ENCODE results near the gene NOS1. TPM values are rescaled to one million over a fixed set of nuclear protein-coding genes. Genes with fewer than 3 reads are reported as not detected.
"Not testable (repeated sequence)": the region's sequence is repeated elsewhere in the genome, so short reads cannot be mapped to it uniquely, and the experiment has no call there.

NOS1 gene
- total and polyA plus RNA-seq, 2 of the 8 experiments (the other 6 are each of a cell fraction or from before 2014, with no cell fraction given) = 1.5 to 2.0 TPM

GRCh38 chr12:117398482-117398881, 37.1 kb upstream of the NOS1 start:
- FAIRE-seq; H2BK12ac ChIP-seq (ENCODE audit: low read depth, low read length); POLR2A ChIA-PET (ENCODE audit: partially characterized antibody): not testable (repeated sequence)

More at GRCh38 chr12:117398482-117398881, 37.1 kb upstream of the NOS1 start:
- H2BK15ac ChIP-seq (ENCODE audit: low read length); H3K27me3 ChIP-seq (replicated peaks in 1 of 4; ENCODE audit: control insufficient read depth in 3 of 4, extremely low read depth in 1 of 4, insufficient read depth in 3 of 4, low read length in 3 of 4); H3K4me1 ChIP-seq (replicated peaks in 1 of 4; ENCODE audit: control insufficient read depth in 3 of 4, insufficient read depth in 4 of 4, low read length in 3 of 4); DNase-seq (ENCODE audit: low read depth in 1 of 2, low spot score in 2 of 2); H4K5ac ChIP-seq (ENCODE audit: insufficient read length, low read depth, low read length); H4K20me1 ChIP-seq (replicated peaks in 1 of 2; ENCODE audit: control insufficient read depth in 1 of 2, insufficient read depth in 2 of 2, low read length in 2 of 2); H3K36me3 ChIP-seq (ENCODE audit: control insufficient read depth in 2 of 4, insufficient read depth in 4 of 4, low read length in 3 of 4); H3K79me2 ChIP-seq (ENCODE audit: control insufficient read depth in 1 of 2, insufficient read depth in 2 of 2, low read length in 2 of 2); H3K27ac ChIP-seq (ENCODE audit: low read depth, low read length); H4K91ac ChIP-seq (replicated peaks; ENCODE audit: insufficient read length, low read length); H2BK5ac ChIP-seq (ENCODE audit: low read depth, low read length); H3K23me2 ChIP-seq (ENCODE audit: low read depth, low read length); H3K79me1 ChIP-seq (ENCODE audit: low read depth, low read length); H3K4ac ChIP-seq (replicated peaks; ENCODE audit: insufficient read length, low read depth, low read length); H2BK20ac ChIP-seq (ENCODE audit: low read length); H3K9ac ChIP-seq (replicated peaks in 1 of 4; ENCODE audit: extremely low read depth in 1 of 4, low read depth in 3 of 4, low read length in 3 of 4); H2AK5ac ChIP-seq (ENCODE audit: low read depth, low read length); H3K9me3 ChIP-seq (ENCODE audit: insufficient read depth in 2 of 2, low read depth in 1 of 2, low read length in 1 of 2); H3K4me2 ChIP-seq (ENCODE audit: insufficient read depth in 1 of 2, low read depth in 2 of 2, low read length in 2 of 2); H3K18ac ChIP-seq (ENCODE audit: extremely low read depth, low read length); H2AFZ ChIP-seq (ENCODE audit: low read length); H3K23ac ChIP-seq (ENCODE audit: insufficient read length); H4K8ac ChIP-seq (ENCODE audit: extremely low read depth, insufficient read depth, low read length); H3K56ac ChIP-seq (replicated peaks; ENCODE audit: insufficient read length, low read depth, low read length); H3K14ac ChIP-seq (ENCODE audit: insufficient read length); H2BK120ac ChIP-seq (replicated peaks; ENCODE audit: low read depth, low read length); H3K4me3 ChIP-seq (ENCODE audit: extremely low read depth in 1 of 4, insufficient read depth in 2 of 4, low read depth in 3 of 4, low read length in 4 of 4): not testable (repeated sequence)
- CTCF ChIA-PET (ENCODE audit: partially characterized antibody) = interaction anchor here (0.7 kb wide), 1 partner anchor 16 kb away, joined by 3 read pairs; no protein-coding TSS in a partner anchor

Measured in H1 (cell line).